Activated T-cell treated with anti-CD3 and anti-CD28 coated beads for 4 hours (primary cell): ENCODE results near the gene GCN1.
"Not testable (repeated sequence)": the region's sequence is repeated elsewhere in the genome, so short reads cannot be mapped to it uniquely, and the experiment has no call there.

Experiments used
- DNase-seq: peaks from one replicate; pipeline ENCODE4 v3.0.0-alpha.2; 2020

GCN1 gene

DNA sequence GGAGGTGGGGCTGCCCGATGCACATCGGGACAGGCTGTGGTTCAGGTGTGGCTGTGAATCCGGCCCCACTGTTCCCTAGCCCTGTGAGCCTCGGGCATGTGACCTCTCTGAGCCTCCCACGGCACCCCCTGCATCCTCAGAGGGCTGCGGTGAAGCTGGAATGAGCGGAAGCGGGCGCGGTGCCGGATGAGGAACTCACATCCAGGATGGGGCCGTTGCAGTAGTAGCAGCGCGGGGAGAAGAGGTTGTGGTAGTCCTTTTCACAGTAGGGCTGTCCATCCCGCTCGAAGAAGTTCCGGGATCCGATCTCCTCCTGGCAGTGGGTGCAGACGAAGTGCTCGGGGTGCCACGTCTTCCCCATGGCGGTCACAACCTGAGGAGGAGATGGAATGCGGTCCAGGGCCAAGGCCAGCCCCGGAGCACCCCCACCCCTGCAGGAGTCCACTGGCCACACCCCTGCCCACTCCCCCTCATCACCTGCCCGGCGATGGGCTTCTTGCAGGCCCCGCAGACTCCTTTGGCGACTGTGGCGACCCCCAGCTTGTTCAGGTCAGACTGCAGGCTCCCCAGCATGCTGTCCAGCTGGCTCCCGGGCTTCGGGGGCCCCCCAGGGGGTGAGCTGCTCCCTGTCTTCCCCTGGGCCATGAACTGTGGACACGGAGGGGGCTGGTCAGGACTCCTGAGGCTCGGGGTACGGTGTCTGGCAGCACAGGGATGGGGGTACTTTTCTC lies 20.3 kb upstream of the GCN1 start:
- no peak for DNase-seq

- DNase-seq: no peak
Measured at GRCh38 chr12:120213758-120214157, 19.2 kb upstream of the GCN1 start.

DNA sequence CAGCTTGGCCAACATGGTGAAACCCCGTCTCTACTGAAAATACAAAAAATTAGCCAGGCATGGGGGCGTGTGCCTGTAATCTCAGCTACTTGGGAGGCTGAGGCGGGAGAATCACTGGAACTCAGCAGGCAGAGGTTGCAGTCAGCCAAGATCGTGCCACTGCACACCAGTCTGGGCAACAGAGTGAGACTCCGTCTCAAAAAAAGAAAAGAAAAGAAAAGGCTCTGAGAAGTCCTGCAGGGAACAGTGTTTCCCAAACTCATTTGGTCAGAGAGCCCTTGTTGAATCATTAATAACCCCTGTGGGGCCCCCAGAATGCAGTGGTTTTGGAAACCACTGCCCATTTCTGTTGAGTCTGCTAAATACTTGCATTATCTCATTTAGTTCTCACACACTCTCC lies 18.7 kb upstream of the GCN1 start:
- DNase-seq: not testable (repeated sequence)

DNA sequence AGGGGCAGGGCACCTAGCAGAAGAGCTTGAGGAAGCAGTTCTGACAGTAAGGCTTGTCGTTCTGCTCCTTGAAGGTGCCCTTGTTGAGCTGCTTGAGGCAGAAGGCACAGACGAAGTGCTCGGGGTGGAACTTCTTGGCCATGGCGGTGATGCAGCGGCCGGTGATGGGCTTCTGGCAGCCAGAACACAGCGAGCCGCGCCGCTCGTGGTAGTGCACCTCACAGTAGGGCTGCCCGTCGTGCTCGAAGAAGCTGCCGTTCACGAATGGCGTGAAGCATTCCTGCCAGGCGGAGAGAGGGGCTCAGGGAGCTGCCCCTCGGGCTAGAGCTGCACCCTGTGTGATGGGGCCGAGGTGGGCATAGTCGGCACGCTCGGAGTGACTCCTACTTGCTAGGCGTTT lies 17.8 kb upstream of the GCN1 start:
- DNase-seq: no peak

DNA sequence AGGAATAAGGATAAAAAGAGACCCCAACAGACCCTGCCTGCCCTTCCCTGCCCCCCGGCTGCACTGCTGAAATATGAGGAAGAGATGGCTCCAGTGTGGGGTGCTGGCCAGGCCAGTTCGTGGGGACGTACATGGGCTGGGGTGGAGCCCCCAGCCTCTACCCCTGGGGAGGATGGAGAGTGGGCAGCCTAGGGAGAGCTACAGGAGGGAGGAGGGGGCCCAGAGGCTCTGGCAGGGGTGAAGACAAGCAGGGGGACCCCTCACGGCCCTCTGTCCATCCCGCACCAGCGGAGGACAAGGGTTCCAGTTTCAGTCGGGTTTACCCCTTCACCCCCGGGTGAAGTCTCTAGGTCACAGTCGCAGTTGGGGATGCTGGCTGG lies 17.4 kb upstream of the GCN1 start:
- no peak for DNase-seq

DNA sequence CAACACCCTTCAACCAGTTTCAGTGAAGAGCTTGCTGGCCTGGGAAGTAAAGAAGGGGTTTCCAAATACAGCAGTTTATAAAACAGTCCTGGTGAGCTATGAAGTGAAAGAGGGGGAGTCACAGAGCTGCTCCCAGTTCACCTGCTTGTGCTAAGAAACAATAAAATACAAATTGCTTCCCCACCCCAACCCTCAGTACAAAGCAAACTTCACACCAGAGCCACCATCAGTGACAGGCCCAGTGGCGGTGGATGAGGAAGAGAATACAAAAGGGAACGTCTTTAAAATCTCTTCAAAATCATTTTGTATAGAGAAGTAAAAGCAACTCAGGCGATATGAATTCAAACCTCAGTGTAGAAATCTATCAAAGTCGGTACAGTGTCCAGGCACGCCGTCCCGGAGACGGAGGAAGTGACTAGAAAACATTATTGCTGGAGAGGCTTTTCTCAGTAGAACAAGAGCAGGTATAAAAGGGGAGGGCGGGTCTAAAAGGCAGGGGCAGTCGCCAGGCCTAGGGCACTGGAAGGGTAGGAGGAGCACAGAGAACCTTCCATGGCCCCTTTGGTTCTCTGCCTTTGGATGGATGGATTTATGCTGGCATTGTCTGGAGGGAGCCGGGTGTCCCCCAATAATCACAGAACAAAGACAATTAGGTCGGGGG lies 16.9 kb upstream of the GCN1 start:
- no peak for DNase-seq

DNA sequence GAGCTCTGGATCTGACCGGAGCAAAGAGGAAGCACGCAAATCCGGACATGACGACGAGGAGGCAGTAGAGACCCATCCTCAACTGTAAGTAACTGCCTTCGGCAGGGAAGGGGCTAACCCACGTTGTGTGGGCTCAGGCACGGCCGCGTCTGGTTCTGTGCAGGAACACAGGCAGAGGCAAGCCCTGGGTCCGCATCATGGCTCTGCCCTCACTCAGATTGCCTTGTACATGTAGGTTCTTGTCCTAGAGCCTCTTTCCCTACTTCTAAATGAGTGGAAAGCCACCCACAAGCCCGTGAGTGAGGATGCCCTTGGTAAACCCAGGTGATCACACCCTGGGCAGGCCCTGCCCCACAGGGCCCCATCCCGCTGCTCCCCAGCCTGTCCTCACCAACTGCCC lies 15.3 kb upstream of the GCN1 start:
- DNase-seq: no peak

DNA sequence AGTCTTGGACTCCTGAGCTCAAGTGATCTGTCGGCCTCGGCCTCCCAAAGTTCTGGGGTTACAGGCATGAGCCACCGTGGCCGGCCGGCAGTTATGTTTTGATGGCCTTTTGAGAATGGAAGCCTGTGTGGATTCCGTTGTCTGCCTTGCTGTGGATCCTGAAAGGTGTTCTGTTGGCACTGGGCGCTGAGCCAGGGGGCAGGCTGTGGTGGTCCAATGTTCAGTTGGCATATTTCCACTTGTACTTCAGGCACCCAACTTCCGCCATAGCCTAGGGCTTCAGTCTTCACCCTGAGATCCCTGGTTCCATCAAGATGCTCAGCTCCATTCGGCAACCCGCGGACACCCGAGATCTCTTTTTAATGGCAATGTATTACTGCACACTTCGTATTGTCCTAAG lies 12.7 kb upstream of the GCN1 start:
- DNase-seq: no peak

DNA sequence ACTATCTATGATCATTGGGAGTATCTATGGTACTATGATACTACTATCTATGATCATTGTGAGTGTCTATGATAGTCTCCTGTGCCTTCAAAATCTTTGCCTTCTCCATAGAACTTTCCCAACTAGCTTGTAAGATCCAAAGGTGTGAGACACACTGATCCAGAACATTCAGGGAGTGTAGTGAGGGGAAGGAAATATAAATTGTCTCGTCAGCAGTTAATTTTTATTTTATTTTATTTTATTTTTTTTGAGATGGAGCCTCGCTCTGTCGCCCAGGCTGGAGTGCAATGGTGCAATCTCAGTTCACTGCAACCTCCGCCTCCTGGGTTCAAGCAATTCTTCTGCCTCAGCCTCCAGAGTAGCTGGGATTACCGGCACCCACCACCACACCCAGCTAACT lies 12.3 kb upstream of the GCN1 start:
- not testable (repeated sequence) for DNase-seq

DNA sequence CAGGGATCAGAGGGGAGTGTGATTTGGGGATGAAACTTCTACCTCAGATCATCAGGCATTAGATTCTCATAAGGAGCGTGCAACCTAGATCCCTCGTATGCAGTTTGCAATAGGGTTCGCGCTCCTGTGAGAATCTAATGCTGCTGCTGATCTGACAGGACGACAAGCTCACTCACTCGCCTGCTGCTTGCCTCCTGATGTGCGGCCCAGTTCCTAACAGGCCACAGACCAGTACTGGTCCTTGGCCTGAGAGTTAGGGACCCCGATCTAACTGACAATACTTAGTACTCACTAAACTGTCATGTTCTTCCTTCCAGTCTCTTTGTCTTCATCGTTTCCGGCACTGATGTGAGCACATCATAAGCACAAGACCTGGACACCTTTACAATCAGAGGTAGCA lies 11.7 kb upstream of the GCN1 start:
- no peak for DNase-seq

- DNase-seq: no peak
Measured at GRCh38 chr12:120204171-120204570, 9.7 kb upstream of the GCN1 start.

- no peak for DNase-seq
Measured at GRCh38 chr12:120200364-120200800, 5.9 kb upstream of the GCN1 start.

DNA sequence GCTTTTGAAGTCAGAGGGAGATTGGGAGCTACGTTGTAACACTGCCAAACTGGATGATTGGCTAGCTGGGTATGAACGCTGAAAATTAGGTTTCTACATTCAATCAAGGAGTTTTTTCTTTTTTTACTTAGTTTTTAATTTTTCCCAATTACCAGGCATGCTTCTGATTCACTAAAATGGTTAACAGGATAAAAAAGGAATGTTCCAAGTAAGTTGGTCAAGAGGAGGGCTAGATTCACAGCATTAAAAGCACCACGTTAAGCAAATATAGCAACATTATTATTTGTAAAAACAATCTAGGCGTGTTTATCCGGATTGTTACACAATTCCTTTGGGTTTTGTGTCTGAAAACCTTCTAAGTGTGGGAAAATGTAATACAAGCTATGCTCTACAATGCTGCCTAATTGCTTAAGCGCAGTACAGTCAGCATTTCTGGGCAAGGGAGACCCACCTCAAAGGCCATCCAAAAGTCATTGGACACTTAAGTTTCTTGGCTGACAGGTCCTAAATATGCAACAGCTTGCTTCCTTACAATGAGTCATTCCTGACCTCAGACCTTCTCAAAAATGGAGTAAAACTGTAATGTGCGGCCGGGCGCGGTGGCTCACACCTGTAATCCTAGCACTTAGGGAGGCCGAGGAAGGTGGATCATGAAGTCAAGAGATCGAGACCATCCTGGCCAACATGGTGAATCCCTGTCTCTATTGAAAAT lies 5.2 kb upstream of the GCN1 start:
- no peak for DNase-seq

DNA sequence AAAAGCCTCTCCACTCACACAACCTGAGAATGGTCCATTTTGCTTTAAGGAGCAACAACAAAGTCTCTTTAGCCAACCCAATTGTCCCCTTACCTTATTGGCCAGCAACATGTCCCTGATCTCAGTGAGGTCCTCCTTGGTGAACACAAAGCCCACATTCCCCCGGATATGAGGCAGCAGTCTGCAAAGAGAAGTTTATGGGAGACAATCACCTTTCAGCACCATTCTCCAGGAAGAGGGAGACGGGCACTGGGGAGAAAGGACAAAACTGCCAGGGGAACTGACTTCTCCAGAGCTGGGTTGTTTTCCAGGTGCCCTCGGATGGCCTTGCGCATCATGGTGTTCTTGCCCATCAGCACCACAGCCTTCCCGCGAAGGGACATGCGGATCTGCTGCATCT lies 4.5 kb upstream of the GCN1 start:
- no peak for DNase-seq

DNA sequence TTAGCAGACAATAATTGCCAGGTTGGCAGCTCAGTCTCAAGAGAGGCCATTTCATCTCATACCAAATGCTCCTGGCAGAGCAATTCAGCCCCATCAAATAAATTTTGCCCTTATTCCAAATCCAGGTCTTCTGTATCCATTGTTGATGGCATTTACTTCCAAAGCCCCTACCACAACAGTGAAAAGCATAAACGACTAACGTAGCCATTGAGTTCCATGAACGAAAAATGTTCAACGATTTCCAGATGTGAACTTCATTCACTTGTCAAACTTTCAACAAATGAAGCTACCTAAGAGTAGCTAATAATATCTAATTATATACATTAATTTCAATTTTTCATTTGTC lies 3.0 kb upstream of the GCN1 start:
- no peak for DNase-seq

- DNase-seq: not testable (repeated sequence)
Measured at GRCh38 chr12:120196817-120197541, 2.5 kb upstream of the GCN1 start.

DNA sequence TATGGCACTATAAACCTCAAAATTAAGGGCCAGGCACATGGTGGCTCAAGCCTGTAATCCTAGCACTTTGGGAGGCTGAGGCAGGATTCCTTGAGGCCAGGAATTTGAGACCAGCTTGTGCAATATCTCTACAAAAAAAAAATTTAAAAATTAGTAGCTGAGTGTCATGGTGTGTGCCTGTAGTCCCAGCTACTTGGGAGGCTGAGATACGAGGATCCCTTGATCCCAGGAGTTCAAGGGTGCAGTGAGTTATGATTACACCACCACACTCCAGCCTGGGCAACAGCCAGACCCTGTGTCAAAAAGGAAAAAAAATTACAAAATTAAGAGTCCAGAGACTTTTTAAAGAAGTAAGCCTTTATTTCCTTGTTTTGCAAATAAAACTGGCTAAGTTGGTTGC lies 1.8 kb upstream of the GCN1 start:
- no peak for DNase-seq

GRCh38 chr12:120194226-120194533 lies 335 bp downstream of the GCN1 start:
- DNase-seq: no peak

GRCh38 chr12:120193286-120193685 lies 1.2 kb downstream of the GCN1 start:
- not testable (repeated sequence) for DNase-seq

DNA sequence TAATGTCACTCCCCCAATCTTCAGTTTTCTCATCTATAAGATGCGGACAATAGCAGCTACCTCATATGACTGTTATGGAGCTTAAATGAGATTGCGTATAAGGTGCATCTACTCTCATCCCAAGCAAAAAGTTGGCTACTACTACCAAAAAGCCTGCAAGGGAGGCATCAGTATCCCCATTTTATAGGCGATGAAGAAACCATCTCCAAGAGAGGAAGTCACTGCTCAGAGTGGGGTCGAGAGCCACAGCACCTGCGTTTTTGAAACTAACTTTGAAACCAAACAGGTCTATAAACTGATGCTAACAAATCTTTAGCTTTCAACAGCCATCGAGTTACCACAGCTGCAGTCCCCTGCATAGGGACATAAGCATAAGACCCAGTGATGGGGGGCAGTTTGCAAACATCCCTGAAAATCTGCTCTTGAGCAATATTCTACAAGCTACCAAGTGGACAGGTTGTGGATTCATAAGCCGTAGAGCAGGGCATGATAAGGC lies 3.5 kb downstream of the GCN1 start:
- no peak for DNase-seq

GRCh38 chr12:120190386-120190785 lies 4.1 kb downstream of the GCN1 start:
- DNase-seq: no peak

DNA sequence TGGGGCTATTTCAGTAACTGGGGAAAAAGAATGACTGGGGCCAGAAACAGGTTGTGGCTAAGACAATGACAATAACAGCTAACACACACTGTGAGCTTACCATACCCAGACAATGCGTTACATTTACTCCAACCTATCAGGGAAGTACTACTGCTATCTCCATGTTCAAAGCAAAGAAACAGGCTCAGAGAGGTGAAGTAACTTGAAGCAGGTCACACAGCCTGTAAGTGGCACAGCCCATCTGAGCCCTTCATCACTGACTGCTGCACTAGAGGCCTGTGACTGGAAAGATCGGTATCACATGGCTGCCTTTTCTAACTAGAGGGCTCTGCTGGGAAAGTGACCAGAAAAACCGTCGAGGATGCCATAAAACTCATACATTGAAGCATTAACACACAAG lies 7.9 kb downstream of the GCN1 start:
- DNase-seq: no peak

GRCh38 chr12:120183211-120183631 lies 11.3 kb downstream of the GCN1 start:
- DNase-seq: no peak
